GM21737 (cell line): ENCODE measurements around the gene KRT34.
"Not testable (repeated sequence)": the region's sequence is repeated elsewhere in the genome, so short reads cannot be mapped to it uniquely, and the experiment has no call there.

ENCODE experiments used
- ATAC-seq: cut with Tn5 transposase; IDR thresholded peaks from one replicate; pipeline ENCODE4 v1.9.1; 2021; ENCODE audit warnings: mild to moderate bottlenecking, moderate library complexity; ENCODE audit not compliant: unreplicated experiment

Gene KRT34

DNA sequence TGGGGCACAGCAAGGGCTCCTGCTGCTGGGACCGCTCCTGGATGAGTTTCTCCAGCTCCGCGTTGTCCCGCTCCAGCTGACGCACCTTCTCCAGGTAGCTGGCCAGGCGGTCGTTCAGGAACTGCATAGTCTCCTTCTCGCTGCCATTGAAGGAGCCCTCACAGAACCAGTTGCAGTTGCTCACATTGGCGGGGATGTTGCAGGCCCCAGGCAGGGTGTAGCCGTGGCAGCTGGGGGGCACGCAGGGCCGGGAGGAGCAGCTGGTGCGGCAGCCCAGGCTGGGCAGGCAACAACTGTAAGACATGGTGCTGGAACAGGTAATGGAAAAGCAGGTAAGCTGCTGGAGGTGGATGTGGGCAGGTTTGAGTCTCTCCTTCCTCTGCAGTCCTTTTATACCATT is at the start of gene KRT34:
Gene KRT34 (minus strand): TSS at position 364 of the 400 bp plus-strand sequence. CDS start 60 bp downstream, at position 304.
- not testable (repeated sequence) for ATAC-seq

GRCh38 chr17:41430376-41430775 is 48.3 kb upstream of the KRT34 start:
- ATAC-seq = not testable (repeated sequence)

GRCh38 chr17:41429667-41430066 is 47.6 kb upstream of the KRT34 start:
- ATAC-seq = no peak

DNA sequence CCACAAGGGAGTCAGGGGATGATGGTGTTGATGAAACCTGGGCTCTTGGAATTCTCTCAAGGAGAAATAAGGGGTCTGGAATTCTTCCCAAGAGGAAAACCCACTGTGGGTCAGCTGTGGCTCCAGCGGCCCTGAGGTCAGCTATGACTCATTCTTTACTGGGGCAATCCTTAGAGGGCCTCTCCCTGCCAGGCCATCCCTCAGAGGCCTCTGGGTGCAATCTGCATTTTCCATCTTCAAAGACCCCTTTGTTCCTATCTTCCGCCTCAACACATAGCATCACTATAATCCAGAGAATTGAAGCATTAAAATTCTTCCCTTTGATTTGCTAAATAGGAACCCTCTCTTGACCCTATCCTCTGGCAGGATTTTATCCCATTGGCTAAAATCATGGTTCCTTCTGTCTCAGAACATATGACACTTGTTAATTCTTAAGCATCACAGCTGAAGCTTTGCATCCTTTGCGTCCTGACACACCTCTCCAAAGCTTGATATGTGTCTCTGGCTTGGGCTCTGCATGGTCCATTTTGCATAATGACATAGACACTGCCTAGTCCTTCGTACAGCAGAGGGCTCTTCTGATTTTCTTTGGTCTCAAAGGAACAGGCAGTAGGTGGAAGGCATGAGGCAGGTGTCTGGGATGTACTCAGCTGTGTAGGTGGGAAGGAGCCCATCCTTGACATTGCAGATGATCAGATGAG is 46.6 kb upstream of the KRT34 start:
- ATAC-seq = no peak

DNA sequence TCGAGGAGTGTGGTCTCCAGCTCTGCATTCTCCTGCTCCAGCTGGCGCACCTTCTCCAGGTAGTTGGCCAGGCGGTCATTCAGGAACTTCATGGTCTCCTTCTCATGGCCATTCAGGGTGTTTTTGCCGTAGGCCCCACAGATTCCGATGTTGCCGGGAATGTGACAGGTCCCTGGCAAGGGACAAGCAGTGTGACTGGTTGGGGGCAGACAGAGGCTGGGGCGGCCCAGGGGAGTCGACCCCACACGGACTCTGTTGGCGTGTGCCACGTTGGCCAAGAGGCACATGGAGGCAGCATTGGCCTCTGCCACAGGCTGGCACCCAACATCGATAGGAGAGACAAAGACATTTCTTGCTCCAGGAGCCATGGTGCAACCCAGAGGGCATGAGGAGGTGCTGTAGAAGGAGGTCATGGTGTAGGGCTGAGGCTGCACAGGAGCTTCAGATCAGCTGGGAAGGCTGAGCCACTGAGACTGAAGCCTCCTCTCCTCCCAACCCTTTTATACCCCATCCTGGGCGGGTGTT is 42.1 kb upstream of the KRT34 start, which contains the start of gene KRT37:
Gene KRT37 (minus strand): TSS at position 475 of the 525 bp plus-strand sequence. CDS start 62 bp downstream, at position 413.
- ATAC-seq = no peak

- ATAC-seq = not testable (repeated sequence)
These were observed 40.5 kb upstream of the KRT34 start for GRCh38 chr17:41422586-41422985.

GRCh38 chr17:41421617-41422016 is 39.5 kb upstream of the KRT34 start:
- ATAC-seq = no peak

- no peak for ATAC-seq
These were observed 39.0 kb upstream of the KRT34 start for GRCh38 chr17:41421116-41421515.

- ATAC-seq = no peak
These were observed 38.0 kb upstream of the KRT34 start for GRCh38 chr17:41420134-41420533.

DNA sequence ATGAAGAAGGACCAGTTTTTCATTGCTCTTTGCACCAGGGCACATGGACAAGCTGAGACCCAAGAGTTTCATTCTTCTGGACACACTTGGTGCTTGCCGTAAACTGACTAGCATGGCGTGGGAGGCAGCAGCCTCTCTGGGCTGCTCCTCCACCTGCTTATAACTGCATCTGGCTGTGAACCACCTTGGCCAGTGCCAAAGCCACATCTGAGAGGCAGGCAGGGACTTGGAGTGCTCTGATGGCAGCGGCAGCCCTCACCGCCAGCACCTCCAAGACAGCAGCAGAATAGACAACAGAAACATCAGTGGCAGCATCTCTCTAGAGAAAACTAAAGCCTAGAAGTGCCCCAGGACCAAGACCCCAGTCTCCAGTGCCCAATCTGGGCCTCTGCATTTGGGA is 37.6 kb upstream of the KRT34 start:
- no peak for ATAC-seq

GRCh38 chr17:41418116-41418860 is 36.2 kb upstream of the KRT34 start:
- ATAC-seq = no peak

DNA sequence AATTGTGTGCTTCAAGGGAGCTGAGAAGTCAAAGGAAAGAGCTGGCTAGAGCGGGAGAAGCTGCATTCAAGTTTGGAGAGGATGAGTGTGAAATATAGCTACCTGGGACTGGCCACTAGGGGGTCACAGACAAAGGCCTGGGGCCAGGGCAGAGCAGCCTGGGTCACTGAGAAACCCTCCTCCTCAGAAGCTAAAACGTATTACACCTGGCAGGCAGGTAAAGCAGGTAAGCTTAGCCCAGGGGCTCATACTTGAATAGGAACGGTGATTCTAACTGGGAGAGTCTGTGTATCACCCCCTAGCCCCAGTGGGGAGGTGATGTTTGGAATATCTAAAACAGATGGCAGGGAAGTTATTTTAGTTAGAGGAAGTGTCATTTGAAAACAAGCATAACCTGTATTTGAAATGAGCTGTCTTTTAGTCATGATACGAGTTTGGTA is 35.5 kb upstream of the KRT34 start:
- ATAC-seq = no peak

DNA sequence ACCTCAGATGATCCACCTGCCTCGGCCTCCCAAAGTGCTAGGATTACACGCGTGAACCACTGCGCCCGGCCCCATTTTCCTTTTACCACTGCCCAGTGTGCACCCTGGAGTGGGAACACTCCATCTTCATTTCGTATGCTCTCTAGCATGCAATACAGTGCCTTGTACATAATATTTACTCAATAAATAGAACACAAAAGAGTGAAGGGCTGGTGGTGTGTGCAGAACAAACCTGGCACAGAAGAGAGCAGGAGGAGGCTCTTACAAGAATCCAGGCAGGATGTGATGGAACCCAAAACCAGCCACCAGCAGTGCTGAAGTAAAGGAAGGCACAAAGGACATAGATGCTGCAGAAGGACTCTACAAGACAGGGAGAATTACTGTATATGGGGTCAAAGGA is 35.0 kb upstream of the KRT34 start:
- no peak for ATAC-seq

- ATAC-seq = no peak
These were observed 34.4 kb upstream of the KRT34 start for GRCh38 chr17:41416479-41416878.

DNA sequence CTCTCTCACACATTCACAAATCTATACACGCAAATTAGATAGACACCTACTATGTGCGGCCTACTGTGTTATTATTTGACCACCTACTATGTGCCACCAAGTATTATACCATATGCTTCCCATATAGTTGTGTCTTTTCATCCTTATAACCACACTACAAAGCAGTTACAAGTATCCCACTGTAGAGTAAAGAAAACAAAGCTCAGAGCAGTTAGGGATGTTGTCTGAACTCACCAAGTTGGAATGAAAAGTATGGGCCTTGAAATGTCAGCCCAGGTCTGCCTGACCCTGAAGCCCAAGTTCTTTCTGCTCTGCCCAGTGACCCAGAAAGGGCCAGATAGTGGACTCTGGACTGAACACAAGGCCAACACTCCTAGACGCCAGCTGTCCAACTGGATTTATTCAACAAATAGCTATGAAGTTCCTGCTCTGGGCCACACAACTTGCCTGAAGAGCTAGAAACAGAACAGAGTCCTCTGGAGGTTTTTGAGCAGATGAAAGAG is 33.8 kb upstream of the KRT34 start:
- no peak for ATAC-seq

DNA sequence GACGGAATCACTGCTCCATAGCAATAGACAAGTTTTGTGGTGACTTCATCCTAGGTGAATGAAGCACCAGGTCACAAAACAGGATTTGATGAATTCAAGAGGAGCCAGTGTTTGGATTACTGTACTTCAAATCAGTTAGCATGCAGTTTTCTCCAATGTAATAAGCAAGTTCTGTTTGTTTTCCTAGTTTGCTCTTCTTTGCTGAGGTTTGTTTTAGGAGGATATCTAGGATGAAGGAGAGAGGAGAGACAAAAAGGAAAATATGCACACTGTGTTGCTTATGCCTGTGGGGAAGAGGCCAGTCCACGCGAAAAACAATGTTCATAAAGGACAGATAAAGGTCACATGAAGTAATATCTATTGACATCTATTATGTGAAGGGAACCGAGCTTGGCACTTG is 33.3 kb upstream of the KRT34 start:
- ATAC-seq = no peak

DNA sequence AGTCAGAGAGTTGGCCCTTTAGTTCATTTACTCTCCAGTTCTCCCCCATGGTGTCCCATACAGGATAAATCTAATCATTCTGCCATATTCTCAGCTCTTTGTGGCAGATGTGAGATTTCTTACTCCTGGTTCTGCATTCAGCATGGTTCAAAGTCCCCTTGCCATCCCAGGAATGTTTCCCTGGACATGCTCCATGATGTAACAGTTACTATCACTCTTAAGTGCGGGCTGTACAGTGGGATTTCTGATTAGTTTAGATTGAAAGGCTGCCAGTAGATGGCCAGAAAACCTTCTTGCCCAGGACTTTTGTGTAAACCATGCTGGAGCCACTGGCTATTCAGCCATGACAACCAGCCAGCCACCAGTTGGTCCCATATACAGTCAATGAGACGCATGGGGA is 31.9 kb upstream of the KRT34 start:
- ATAC-seq = no peak

- ATAC-seq = no peak
These were observed 31.3 kb upstream of the KRT34 start for GRCh38 chr17:41413353-41413957.

DNA sequence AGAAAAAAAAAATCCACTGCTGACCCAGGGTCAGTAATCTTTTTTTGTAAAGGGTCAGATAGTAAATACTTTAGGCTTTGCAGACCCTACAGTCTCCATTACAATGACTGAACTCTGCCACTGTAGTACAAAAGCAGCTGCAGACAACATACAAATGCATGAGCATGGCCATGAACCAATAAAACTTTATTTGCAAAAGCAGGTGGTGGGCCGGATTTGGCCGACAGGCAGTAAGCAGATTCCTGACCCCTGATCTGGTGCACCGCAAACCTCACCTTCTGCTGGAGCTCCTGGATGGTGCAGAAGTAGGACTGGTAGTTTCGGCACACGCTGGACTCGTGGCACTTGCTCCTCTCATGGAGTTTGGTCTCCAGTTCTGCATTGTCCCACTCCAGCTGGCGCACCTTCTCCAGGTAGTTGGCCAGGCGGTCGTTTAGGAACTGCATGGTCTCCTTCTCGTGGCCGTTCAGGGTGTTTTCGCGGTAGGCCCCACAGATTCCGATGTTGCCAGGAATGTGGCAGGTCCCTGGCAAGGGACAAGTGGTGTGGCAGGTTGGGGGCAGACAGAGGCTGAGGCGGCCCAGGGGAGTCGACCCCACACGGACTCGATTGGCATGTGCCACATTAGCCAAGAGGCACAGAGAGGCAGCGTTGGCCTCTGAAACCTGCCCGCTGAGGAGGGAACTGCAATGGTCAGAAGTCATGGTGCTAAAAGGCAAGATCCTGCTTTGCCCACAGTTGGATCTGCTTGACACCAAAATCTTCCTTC is 29.1 kb upstream of the KRT34 start:
- ATAC-seq = no peak

DNA sequence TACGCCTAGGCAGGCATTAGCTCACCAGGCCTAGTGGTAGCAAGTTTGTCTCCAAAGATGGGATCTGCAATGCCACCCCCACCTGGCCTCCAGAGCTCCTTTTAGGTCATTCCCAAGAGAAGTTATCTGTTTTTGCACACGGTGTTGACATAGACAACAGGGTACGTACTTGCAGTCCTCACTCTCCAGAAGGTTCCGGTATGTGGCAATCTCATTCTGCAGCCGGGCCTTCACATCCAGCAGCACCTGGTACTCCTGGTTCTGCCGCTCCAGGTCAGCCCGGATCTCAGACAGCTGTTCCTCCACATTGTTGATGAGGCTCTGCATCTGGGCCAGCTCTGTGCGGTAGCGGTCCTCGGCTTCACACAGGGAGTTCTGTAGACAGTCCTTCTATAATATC is 25.1 kb upstream of the KRT34 start:
- ATAC-seq = no peak

- no peak for ATAC-seq
These were observed 24.1 kb upstream of the KRT34 start for GRCh38 chr17:41406205-41406604.
